IMR-90 (cell line): ENCODE measurements around the gene CALN1. TPM values are rescaled to one million over a fixed set of nuclear protein-coding genes. Genes with fewer than 3 reads are reported as not detected.

ENCODE experiments used
- ATAC-seq: fragments of 200-7000 bp; cut with Tn5 transposase; 2 replicates; pipeline ENCODE4 v1.9.1; 2020; ENCODE audit warnings: low read depth, mild to moderate bottlenecking, moderate library complexity
- BruUV-seq: library from RNA; stranded (reverse); fragments of 400-500 nt; replicated peaks from 2 replicates; lab custom pipeline; 2021; lab: Mats Ljungman, UMichigan
- CTCF ChIA-PET: fragments of 300-600 bp; formaldehyde crosslinking; extraction: SDS; loops from one replicate; lab custom pipeline; 2021; ENCODE audit warnings: antibody characterized with exemption; lab: Yijun Ruan, JAX
- POLR2A ChIA-PET: fragments of 300-600 bp; sonication (Branson Sonifier 250); formaldehyde crosslinking; loops from one replicate; lab custom pipeline; 2022; ENCODE audit warnings: antibody characterized with exemption; ENCODE audit not compliant: unreplicated experiment; lab: Charles Lee
- DNase-seq: peaks from one replicate; pipeline ENCODE4 v3.0.0; 2013
- H2AFZ ChIP-seq: replicated peaks from 2 replicates; pipeline ENCODE3; 2013; ENCODE audit warnings: low read length, mild to moderate bottlenecking; ENCODE audit not compliant: poor library complexity
- H2AK5ac ChIP-seq: 2 replicates; pipeline ENCODE4 v1.6.1; 2013; ENCODE audit warnings: low read depth, low read length, inconsistent platforms
- H2AK9ac ChIP-seq: replicated peaks from 2 replicates; pipeline ENCODE3; 2013; ENCODE audit warnings: mild to moderate bottlenecking, low read depth, low read length, moderate library complexity; ENCODE audit not compliant: poor library complexity
- H2BK120ac ChIP-seq: 2 replicates; pipeline ENCODE4 v1.6.1; 2013; ENCODE audit warnings: low read depth, low read length, inconsistent platforms
- H2BK15ac ChIP-seq: 3 replicates; pipeline ENCODE4 v1.6.1; 2013; ENCODE audit warnings: low read depth, low read length, inconsistent platforms
- H2BK20ac ChIP-seq: 2 replicates; pipeline ENCODE4 v1.6.1; 2013; ENCODE audit warnings: low read depth, mild to moderate bottlenecking, inconsistent platforms, low read length, moderate library complexity
- H2BK5ac ChIP-seq: 2 replicates; pipeline ENCODE4 v1.6.1; 2013; ENCODE audit warnings: mild to moderate bottlenecking, low read depth, low read length, inconsistent platforms; ENCODE audit not compliant: poor library complexity, severe bottlenecking
- H3K14ac ChIP-seq: replicated peaks from 2 replicates; pipeline ENCODE4 v1.6.1; 2013; ENCODE audit warnings: low read depth, low read length, inconsistent platforms
- H3K18ac ChIP-seq: 2 replicates; pipeline ENCODE4 v1.6.1; 2013; ENCODE audit warnings: low read depth, low read length, control low read depth
- H3K23ac ChIP-seq: 2 replicates; pipeline ENCODE4 v1.6.1; 2013; ENCODE audit warnings: low read depth, low read length, inconsistent platforms
- H3K27ac ChIP-seq: 2 replicates; pipeline ENCODE4 v1.5.1; 2013; ENCODE audit warnings: mild to moderate bottlenecking, control low read depth, low read length; ENCODE audit not compliant: insufficient read depth
- H3K27me3 ChIP-seq: 2 replicates; pipeline ENCODE4 v1.6.1; 2013; ENCODE audit warnings: low read length; ENCODE audit not compliant: control insufficient read depth, insufficient read depth
- H3K36me3 ChIP-seq: 2 replicates; pipeline ENCODE4 v1.6.1; 2013; ENCODE audit warnings: low read length, mixed read lengths; ENCODE audit not compliant: control insufficient read depth, insufficient read depth
- H3K4ac ChIP-seq: 2 replicates; pipeline ENCODE4 v1.6.1; 2013; ENCODE audit warnings: low read depth, low read length, inconsistent platforms
- H3K4me1 ChIP-seq: 2 replicates; pipeline ENCODE4 v1.6.1; 2013; ENCODE audit warnings: low read length, mixed read lengths; ENCODE audit not compliant: control insufficient read depth, insufficient read depth
- H3K4me2 ChIP-seq: 2 replicates; pipeline ENCODE4 v1.6.1; 2013; ENCODE audit warnings: low read depth, mild to moderate bottlenecking, control low read depth, low read length, moderate library complexity
- H3K4me3 ChIP-seq: 2 replicates; pipeline ENCODE4 v1.5.1; 2013; ENCODE audit warnings: low read depth, mild to moderate bottlenecking, control low read depth, low read length, moderate library complexity; ENCODE audit not compliant: insufficient read depth
- H3K56ac ChIP-seq: 2 replicates; pipeline ENCODE4 v1.6.1; 2013; ENCODE audit warnings: low read length, inconsistent platforms; ENCODE audit not compliant: insufficient read depth; ENCODE audit errors: extremely low read depth
- H3K79me1 ChIP-seq, 2 experiments: 2 replicates each; pipeline ENCODE4 v1.6.1; 2013; ENCODE audit warnings: low read length in 2 of 2, inconsistent platforms in 1 of 2, low read depth in 1 of 2
- H3K9ac ChIP-seq: 2 replicates; pipeline ENCODE4 v1.6.1; 2013; ENCODE audit warnings: low read depth, low read length, control low read depth
- H3K9me1 ChIP-seq: 2 replicates; pipeline ENCODE4 v1.6.1; 2013; ENCODE audit warnings: low read length, inconsistent platforms; ENCODE audit not compliant: insufficient read depth
- H3K9me3 ChIP-seq: 2 replicates; pipeline ENCODE4 v1.6.1; 2013; ENCODE audit warnings: low read length; ENCODE audit not compliant: control insufficient read depth, insufficient read depth
- H4K20me1 ChIP-seq: 2 replicates; pipeline ENCODE4 v1.6.1; 2013; ENCODE audit warnings: low read length, inconsistent platforms; ENCODE audit not compliant: insufficient read depth
- H4K5ac ChIP-seq: 2 replicates; pipeline ENCODE4 v1.6.1; 2013; ENCODE audit warnings: mild to moderate bottlenecking, low read depth, low read length, control low read depth
- H4K8ac ChIP-seq, 2 experiments: 2 replicates each; pipeline ENCODE4 v1.6.1; 2013; ENCODE audit warnings: low read depth in 2 of 2, low read length in 2 of 2, control low read depth in 1 of 2, inconsistent platforms in 1 of 2
- H4K91ac ChIP-seq: 2 replicates; pipeline ENCODE4 v1.6.1; 2013; ENCODE audit warnings: low read depth, low read length, inconsistent platforms; ENCODE audit not compliant: insufficient read depth
- BHLHE40 ChIP-seq: fragments of 150-350 bp; IDR thresholded peaks from 2 replicates; pipeline ENCODE4 v1.6.1; 2016; ENCODE audit warnings: mild to moderate bottlenecking, low read depth, low read length
- CEBPB ChIP-seq: IDR thresholded peaks from 2 replicates; pipeline ENCODE4 v1.6.1; 2012; ENCODE audit warnings: low read depth, low read length, improper control_type of control experiment
- CHD1 ChIP-seq: IDR thresholded peaks from 2 replicates; pipeline ENCODE4 v1.6.1; 2012; ENCODE audit warnings: low read depth, low read length, improper control_type of control experiment
- FOS ChIP-seq: fragments of 150-350 bp; IDR thresholded peaks from 2 replicates; pipeline ENCODE4 v1.6.1; 2016; ENCODE audit warnings: low read depth, low read length
- MAFK ChIP-seq: IDR thresholded peaks from 2 replicates; pipeline ENCODE4 v1.6.1; 2012; ENCODE audit warnings: low read depth, low read length, improper control_type of control experiment
- MAZ ChIP-seq: IDR thresholded peaks from 2 replicates; pipeline ENCODE4 v1.6.1; 2012; ENCODE audit warnings: low read depth, mild to moderate bottlenecking, low read length, improper control_type of control experiment, moderate library complexity, borderline replicate concordance
- MXI1 ChIP-seq: IDR thresholded peaks from 2 replicates; pipeline ENCODE4 v1.6.1; 2012; ENCODE audit warnings: low read depth, mild to moderate bottlenecking, low read length, moderate library complexity, borderline replicate concordance
- NFE2L2 ChIP-seq: fragments of 150-350 bp; IDR thresholded peaks from 2 replicates; pipeline ENCODE4 v1.6.1; 2016; ENCODE audit warnings: low read depth, mild to moderate bottlenecking, low read length
- POLR2A ChIP-seq: IDR thresholded peaks from 2 replicates; pipeline ENCODE4 v1.6.1; 2012; ENCODE audit warnings: mild to moderate bottlenecking, low read depth, low read length
- RAD21 ChIP-seq: IDR thresholded peaks from 2 replicates; pipeline ENCODE4 v1.6.1; 2012; ENCODE audit warnings: low read length, improper control_type of control experiment
- RCOR1 ChIP-seq: IDR thresholded peaks from 2 replicates; pipeline ENCODE4 v1.6.1; 2012; ENCODE audit warnings: mild to moderate bottlenecking, low read length, improper control_type of control experiment; ENCODE audit not compliant: insufficient replicate concordance
- RFX5 ChIP-seq: IDR thresholded peaks from 2 replicates; pipeline ENCODE4 v1.8.0; 2012; ENCODE audit warnings: low read depth, mild to moderate bottlenecking, low read length, moderate library complexity
- SMC3 ChIP-seq: fragments of 150-350 bp; IDR thresholded peaks from 2 replicates; pipeline ENCODE4 v1.6.1; 2016; ENCODE audit warnings: low read depth, mild to moderate bottlenecking, antibody characterized with exemption, low read length, moderate library complexity
- WGBS, 2 experiments: methylation state at CpG; one replicate each; pipeline versions ENCODE4 v1.1.5 to v1.1.7; 2013; ENCODE audit warnings: missing lambda C conversion rate in 2 of 2; ENCODE audit not compliant: insufficient read length in 1 of 2; ENCODE audit errors: extremely low coverage in 2 of 2; 5-methylcytosine and 5-hydroxymethylcytosine counted together
- dilution Hi-C: fragments of 300-500 bp; cut with HindIII; formaldehyde crosslinking; loops from one replicate; pipeline ENCODE4 v1.14.3; 2018; ENCODE audit warnings: low sequenced_read_pairs; ENCODE audit not compliant: unreplicated experiment
- in situ Hi-C: fragments of 300-500 bp; cut with MboI; formaldehyde crosslinking; loops from 3 replicates; pipeline ENCODE4 v1.14.3; 2019; ENCODE audit warnings: low sequenced_read_pairs, inconsistent platforms, mixed read lengths
- intact Hi-C: fragments of 100-400 bp; cut with micrococcal nuclease; formaldehyde crosslinking; loops from 2 replicates; pipeline ENCODE4 v1.10.0; 2022
- polyA plus RNA-seq, 3 experiments: library from polyadenylated mRNA; depleted of rRNA; stranded (reverse); fragments of >200 nt; gene quantifications; 2 replicates each; pipeline ENCODE4 v1.2.3, GENCODE V29; 2012; ENCODE audit warnings: low replicate concordance in 1 of 3
- total RNA-seq: library from RNA; depleted of rRNA; stranded (reverse); fragments of >200 nt; gene quantifications from 2 replicates; pipeline ENCODE4 v1.2.3, GENCODE V29; 2012
- TF ChIP-seq, protein P1 (sequence below): conservative IDR thresholded peaks from 2 replicates; pipeline ENCODE4 v1.5.1; 2012; ENCODE audit warnings: mild to moderate bottlenecking, low read depth, low read length, improper control_type of control experiment
- TF ChIP-seq, protein P2 (sequence below): fragments of 150-350 bp; IDR thresholded peaks from 2 replicates; pipeline ENCODE4 v1.6.1; 2017; ENCODE audit warnings: mild to moderate bottlenecking, antibody characterized with exemption, low read length, low read depth
- TF ChIP-seq, protein P3 (sequence below): fragments of 150-350 bp; IDR thresholded peaks from 2 replicates; pipeline ENCODE4 v1.6.1; 2016; ENCODE audit warnings: low read depth, mild to moderate bottlenecking, low read length, moderate library complexity, borderline replicate concordance

CALN1 gene
- total and polyA plus RNA-seq, 2 of the 4 experiments (the other 2 are of a cell fraction): not detected

DNA sequence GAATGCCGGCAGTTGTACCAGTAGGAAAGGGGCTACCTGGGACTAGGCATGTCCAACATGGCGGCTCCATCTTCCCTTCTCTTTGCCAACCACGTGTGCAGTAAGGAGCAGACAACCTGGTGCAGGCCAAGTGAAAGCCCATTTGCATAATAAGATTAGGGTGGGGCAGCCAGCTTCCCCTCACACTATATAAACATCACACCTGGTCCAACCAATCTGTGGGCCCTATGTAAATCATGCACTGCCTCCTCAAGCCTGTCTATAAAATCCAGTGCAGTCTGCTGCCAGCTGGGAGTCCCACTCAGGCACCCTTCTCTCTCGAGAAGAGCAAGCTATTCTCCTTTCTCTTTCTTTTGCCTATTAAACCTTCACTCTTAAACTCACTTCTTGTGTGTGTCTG is 429.3 kb downstream of the CALN1 start:
- Histone ChIP-seq H3K79me1 (no peaks in the 10 kb centered on the region), H3K36me3 (no peaks in the 10 kb centered on the region), H3K4me2 (no peak overlapping the region), H2BK120ac (no peak overlapping the region), H2BK15ac (no peak overlapping the region), H2AK9ac (no peak overlapping the region), H2AFZ (no peak overlapping the region), H3K9ac (no peak overlapping the region), H3K27ac (no peak overlapping the region), H4K8ac (no peak overlapping the region), H3K4me1 (no peaks in the 10 kb centered on the region), H2BK20ac (no peak overlapping the region), H4K20me1 (no peaks in the 10 kb centered on the region), H3K23ac (no peak overlapping the region), H3K56ac (no peak overlapping the region), H3K14ac (no peak overlapping the region), H3K18ac (no peak overlapping the region), H4K91ac (no peak overlapping the region), H4K5ac (no peak overlapping the region), H2BK5ac (no peak overlapping the region), H3K27me3 (no peaks in the 10 kb centered on the region), H3K9me3 (peaks cover 32% of the 10 kb centered on the region), H3K9me1 (no peaks in the 10 kb centered on the region), H3K4ac (no peak overlapping the region), H2AK5ac (no peak overlapping the region), H3K4me3 (no peak overlapping the region)
- no peak for TF ChIP-seq CHD1
- no peak for TF ChIP-seq BHLHE40
- TF ChIP-seq MAFK: no peak
- TF ChIP-seq RCOR1: no peak
- no peak for TF ChIP-seq FOS
- TF ChIP-seq, protein P1, sequence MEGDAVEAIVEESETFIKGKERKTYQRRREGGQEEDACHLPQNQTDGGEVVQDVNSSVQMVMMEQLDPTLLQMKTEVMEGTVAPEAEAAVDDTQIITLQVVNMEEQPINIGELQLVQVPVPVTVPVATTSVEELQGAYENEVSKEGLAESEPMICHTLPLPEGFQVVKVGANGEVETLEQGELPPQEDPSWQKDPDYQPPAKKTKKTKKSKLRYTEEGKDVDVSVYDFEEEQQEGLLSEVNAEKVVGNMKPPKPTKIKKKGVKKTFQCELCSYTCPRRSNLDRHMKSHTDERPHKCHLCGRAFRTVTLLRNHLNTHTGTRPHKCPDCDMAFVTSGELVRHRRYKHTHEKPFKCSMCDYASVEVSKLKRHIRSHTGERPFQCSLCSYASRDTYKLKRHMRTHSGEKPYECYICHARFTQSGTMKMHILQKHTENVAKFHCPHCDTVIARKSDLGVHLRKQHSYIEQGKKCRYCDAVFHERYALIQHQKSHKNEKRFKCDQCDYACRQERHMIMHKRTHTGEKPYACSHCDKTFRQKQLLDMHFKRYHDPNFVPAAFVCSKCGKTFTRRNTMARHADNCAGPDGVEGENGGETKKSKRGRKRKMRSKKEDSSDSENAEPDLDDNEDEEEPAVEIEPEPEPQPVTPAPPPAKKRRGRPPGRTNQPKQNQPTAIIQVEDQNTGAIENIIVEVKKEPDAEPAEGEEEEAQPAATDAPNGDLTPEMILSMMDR: no peak
- TF ChIP-seq RFX5: no peak
- TF ChIP-seq POLR2A: no peak
- TF ChIP-seq SMC3: no peak
- TF ChIP-seq, protein P2, sequence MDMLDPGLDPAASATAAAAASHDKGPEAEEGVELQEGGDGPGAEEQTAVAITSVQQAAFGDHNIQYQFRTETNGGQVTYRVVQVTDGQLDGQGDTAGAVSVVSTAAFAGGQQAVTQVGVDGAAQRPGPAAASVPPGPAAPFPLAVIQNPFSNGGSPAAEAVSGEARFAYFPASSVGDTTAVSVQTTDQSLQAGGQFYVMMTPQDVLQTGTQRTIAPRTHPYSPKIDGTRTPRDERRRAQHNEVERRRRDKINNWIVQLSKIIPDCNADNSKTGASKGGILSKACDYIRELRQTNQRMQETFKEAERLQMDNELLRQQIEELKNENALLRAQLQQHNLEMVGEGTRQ: no peak
- no peak for TF ChIP-seq NFE2L2
- no peak for TF ChIP-seq RAD21
- TF ChIP-seq CEBPB: no peak
- TF ChIP-seq MAZ: no peak
- TF ChIP-seq MXI1: no peak
- TF ChIP-seq, protein P3, sequence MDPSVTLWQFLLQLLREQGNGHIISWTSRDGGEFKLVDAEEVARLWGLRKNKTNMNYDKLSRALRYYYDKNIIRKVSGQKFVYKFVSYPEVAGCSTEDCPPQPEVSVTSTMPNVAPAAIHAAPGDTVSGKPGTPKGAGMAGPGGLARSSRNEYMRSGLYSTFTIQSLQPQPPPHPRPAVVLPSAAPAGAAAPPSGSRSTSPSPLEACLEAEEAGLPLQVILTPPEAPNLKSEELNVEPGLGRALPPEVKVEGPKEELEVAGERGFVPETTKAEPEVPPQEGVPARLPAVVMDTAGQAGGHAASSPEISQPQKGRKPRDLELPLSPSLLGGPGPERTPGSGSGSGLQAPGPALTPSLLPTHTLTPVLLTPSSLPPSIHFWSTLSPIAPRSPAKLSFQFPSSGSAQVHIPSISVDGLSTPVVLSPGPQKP: no peak
- BruUV-seq: no TSS peak
- intact Hi-C loops: no loop called here
- ChIA-PET CTCF (no interaction called here), POLR2A (no interaction called here)
- in situ Hi-C loops: no loop called here
- ATAC-seq: no peak
- WGBS, 2 experiments: 0% methylated on average over 1 of the region's 4 CpGs; no CpG with 5 or more reads in 1 of the 2 experiments
- dilution Hi-C loops: no loop called here
- DNase-seq: no peak
